Measurements from ENCODE around the gene AHNAK. TPM values are rescaled to one million over a fixed set of nuclear protein-coding genes. Genes with fewer than 3 reads are reported as not detected.

AHNAK gene
- total RNA-seq, 2 experiments from 2014 or later, result 0.21 to 0.28 TPM

GRCh38 chr11:62463121-62463542 lies 83.5 kb downstream of the AHNAK start:
- no peak overlapping the region for H2AFZ ChIP-seq (ENCODE audit: low read length)
- no peak for DNase-seq (ENCODE audit: low spot score)
- ChIA-PET POLR2A (interaction anchor here (0.7 to 0.8 kb wide), 2 partner anchors 80 to 96 kb away, joined by 3 to 10 read pairs; no protein-coding TSS in a partner anchor), CTCF (ENCODE audit: unreplicated experiment) (no interaction called here)
- no peaks in the 10 kb centered on the region for H4K20me1 ChIP-seq (ENCODE audit: insufficient read depth, low read length)
- no peak overlapping the region for H3K4me2 ChIP-seq (ENCODE audit: low read length)
- TF ChIP-seq EZH2phosphoT487 (IDR thresholded peaks at IDR 0.05; ENCODE audit: borderline replicate concordance, low read depth, low read length), result no peak
- no peak for TF ChIP-seq CTCF (conservative IDR thresholded peaks at IDR 0.05; ENCODE audit: low read length)
- BruUV-seq (replicated peaks), result no TSS peak
- H3K9me2 ChIP-seq (ENCODE audit: insufficient read depth, low read length), result no peaks in the 10 kb centered on the region
- H3K79me2 ChIP-seq (ENCODE audit: insufficient read depth, low read depth, low read length), result no peaks in the 10 kb centered on the region
- intact Hi-C loops (cut with micrococcal nuclease; ENCODE audit: unreplicated experiment), result no loop called here
- peaks cover 11% of the 10 kb centered on the region for H3K4me1 ChIP-seq (ENCODE audit: insufficient read depth, low read length, poor library complexity, severe bottlenecking)
- no peak overlapping the region for H3K4me3 ChIP-seq (ENCODE audit: low read depth, low read length, poor library complexity, severe bottlenecking)
- H3K27ac ChIP-seq (ENCODE audit: low read depth, low read length, poor library complexity, severe bottlenecking), result no peak overlapping the region
- no peaks in the 10 kb centered on the region for H3K9me3 ChIP-seq (ENCODE audit: low read length)
- H3K36me3 ChIP-seq (ENCODE audit: insufficient read depth, low read length), result no peaks in the 10 kb centered on the region

- H3K9me2 ChIP-seq (ENCODE audit: insufficient read depth, low read length), result no peaks in the 10 kb centered on the region
- ChIA-PET CTCF (ENCODE audit: unreplicated experiment) (no interaction called here), POLR2A (interaction anchor here (0.5 to 0.7 kb wide), 3 partner anchors 17 to 96 kb away, joined by 3 to 10 read pairs (median 4); no protein-coding TSS in a partner anchor)
- no TSS peak for BruUV-seq (replicated peaks)
- TF ChIP-seq CTCF (conservative IDR thresholded peaks at IDR 0.05; ENCODE audit: low read length) (no peak), EZH2phosphoT487 (IDR thresholded peaks at IDR 0.05; ENCODE audit: borderline replicate concordance, low read depth, low read length) (no peak)
- H3K4me2 ChIP-seq (ENCODE audit: low read length), result no peak overlapping the region
- H2AFZ ChIP-seq (ENCODE audit: low read length), result no peak overlapping the region; the same call in 1 of the 2 replicates
- no peaks in the 10 kb centered on the region for H3K9me3 ChIP-seq (ENCODE audit: low read length)
- no peaks in the 10 kb centered on the region for H3K36me3 ChIP-seq (ENCODE audit: insufficient read depth, low read length)
- H4K20me1 ChIP-seq (ENCODE audit: insufficient read depth, low read length), result no peaks in the 10 kb centered on the region
- H3K27ac ChIP-seq (ENCODE audit: low read depth, low read length, poor library complexity, severe bottlenecking), result no peak overlapping the region
- H3K79me2 ChIP-seq (ENCODE audit: insufficient read depth, low read depth, low read length), result no peaks in the 10 kb centered on the region
- no peak for DNase-seq (ENCODE audit: low spot score)
- H3K4me3 ChIP-seq (ENCODE audit: low read depth, low read length, poor library complexity, severe bottlenecking), result no peak overlapping the region
- intact Hi-C loops (cut with micrococcal nuclease; ENCODE audit: unreplicated experiment), result no loop called here
- H3K4me1 ChIP-seq (ENCODE audit: insufficient read depth, low read length, poor library complexity, severe bottlenecking), result peaks cover 11% of the 10 kb centered on the region
Measured at GRCh38 chr11:62462508-62462892, 84.1 kb downstream of the AHNAK start.

- POLR2A ChIA-PET, result interaction anchor here (0.5 to 0.7 kb wide), 3 partner anchors 17 to 29 kb away, joined by 3 to 4 read pairs (median 3); no protein-coding TSS in a partner anchor
- H3K36me3 ChIP-seq (ENCODE audit: insufficient read depth, low read length), result no peaks in the 10 kb centered on the region
- TF ChIP-seq CTCF (conservative IDR thresholded peaks at IDR 0.05; ENCODE audit: low read length) (no peak), EZH2phosphoT487 (IDR thresholded peaks at IDR 0.05; ENCODE audit: borderline replicate concordance, low read depth, low read length) (no peak)
- no peak overlapping the region for H3K4me3 ChIP-seq (ENCODE audit: low read depth, low read length, poor library complexity, severe bottlenecking)
- no peak for DNase-seq (ENCODE audit: low spot score)
- no peaks in the 10 kb centered on the region for H3K9me3 ChIP-seq (ENCODE audit: low read length)
- H3K4me1 ChIP-seq (ENCODE audit: insufficient read depth, low read length, poor library complexity, severe bottlenecking), result peaks cover 11% of the 10 kb centered on the region
- no peak overlapping the region; the same call in 1 of the 2 replicates for H2AFZ ChIP-seq (ENCODE audit: low read length)
- H3K4me2 ChIP-seq (ENCODE audit: low read length), result no peak overlapping the region
- H3K9me2 ChIP-seq (ENCODE audit: insufficient read depth, low read length), result no peaks in the 10 kb centered on the region
- H4K20me1 ChIP-seq (ENCODE audit: insufficient read depth, low read length), result no peaks in the 10 kb centered on the region
- no TSS peak for BruUV-seq (replicated peaks)
- no peak overlapping the region for H3K27ac ChIP-seq (ENCODE audit: low read depth, low read length, poor library complexity, severe bottlenecking)
- CTCF ChIA-PET (ENCODE audit: unreplicated experiment), result no interaction called here
- intact Hi-C loops (cut with micrococcal nuclease; ENCODE audit: unreplicated experiment), result no loop called here
- no peaks in the 10 kb centered on the region for H3K79me2 ChIP-seq (ENCODE audit: insufficient read depth, low read depth, low read length)
Measured at GRCh38 chr11:62461740-62462507, 84.7 kb downstream of the AHNAK start.

Measured in OCI-LY7 (cell line).